Upper lobe of left lung (tissue), 6 donors: ENCODE measurements around the gene CCDC107. TPM values are rescaled to one million over a fixed set of nuclear protein-coding genes. Genes with fewer than 3 reads are reported as not detected.

ENCODE experiments used
- ATAC-seq, 2 donors: fragments of 200-7000 bp; cut with Tn5 transposase; one replicate each; pipeline ENCODE4 v1.9.1; 2022; ENCODE audit warnings: mild to moderate bottlenecking in 2 of 2, moderate library complexity in 2 of 2; ENCODE audit not compliant: low FRiP score in 2 of 2
- DNase-seq, 2 donors: peaks; one replicate each; pipeline ENCODE4 v3.0.0-alpha.2; 2019 to 2020
- H3K27ac ChIP-seq, 4 donors: fragments of 200-600 bp; sonication (generic); one replicate each; pipeline ENCODE4 v1.5.1; 2016 to 2019
- H3K27me3 ChIP-seq, 4 donors: fragments of 200-600 bp; sonication (generic); one replicate each; pipeline ENCODE4 v1.5.1; 2017 to 2019
- H3K36me3 ChIP-seq, 4 donors: fragments of 200-600 bp; sonication (generic); one replicate each; pipeline ENCODE4 v1.5.1; 2016 to 2019
- H3K4me1 ChIP-seq, 4 donors: fragments of 200-600 bp; sonication (generic); one replicate each; pipeline ENCODE4 v1.5.1; 2018 to 2019
- H3K4me3 ChIP-seq, 4 donors: fragments of 200-600 bp; sonication (generic); one replicate each; pipeline ENCODE4 v1.5.1; 2017 to 2019; ENCODE audit warnings: mild to moderate bottlenecking in 2 of 4, moderate library complexity in 1 of 4
- H3K9me3 ChIP-seq, 4 donors: fragments of 200-600 bp; sonication (generic); one replicate each; pipeline ENCODE4 v1.5.1; 2018 to 2019
- EP300 ChIP-seq, 4 donors: sonication (generic); formaldehyde crosslinking; IDR thresholded peaks; one replicate each; pipeline ENCODE4 v1.5.1; 2017; ENCODE audit warnings: antibody characterized with exemption in 4 of 4, control low read depth in 2 of 4
- POLR2A ChIP-seq, 4 donors: fragments of 450-650 bp; IDR thresholded peaks; one replicate each; pipeline ENCODE4 v1.5.1; 2016 to 2017; ENCODE audit warnings: antibody characterized with exemption in 4 of 4, mild to moderate bottlenecking in 2 of 4
- POLR2AphosphoS5 ChIP-seq, 2 donors: sonication (generic); formaldehyde crosslinking; IDR thresholded peaks; one replicate each; pipeline ENCODE4 v1.5.1; 2017; ENCODE audit warnings: antibody characterized with exemption in 2 of 2
- WGBS, 2 donors: methylation state at CpG; one replicate each; pipeline ENCODE4 v1.1.5; 2017 to 2018; 5-methylcytosine and 5-hydroxymethylcytosine counted together
- total RNA-seq, 6 donors: library from RNA; depleted of rRNA in 4 of 6; stranded (reverse); fragments of >200 nt in 4 of 6; gene quantifications; one replicate each; pipeline versions ENCODE4 v1.1.0 to v1.2.1, GENCODE V29; 2016 to 2021
- TF ChIP-seq, protein P1 (sequence below), 6 experiments: fragments of 450-650 bp in 4 of 6; fragments of 200-600 bp in 2 of 6; sonication (generic) in 2 of 6; IDR thresholded peaks; one replicate each; pipeline ENCODE4 v1.5.1; 2016 to 2019; ENCODE audit warnings: antibody characterized with exemption in 6 of 6
- donor health status: DM: no; HTN: no; CAD: no; lungs with moderate emphysema.
- donor health status: DM: no; HTN: yes; CAD: no; lungs with severe emphysema.

Gene CCDC107
- total RNA-seq, 6 donors from 2014 or later = 17.8 to 49.4 (median 35.1) TPM

DNA sequence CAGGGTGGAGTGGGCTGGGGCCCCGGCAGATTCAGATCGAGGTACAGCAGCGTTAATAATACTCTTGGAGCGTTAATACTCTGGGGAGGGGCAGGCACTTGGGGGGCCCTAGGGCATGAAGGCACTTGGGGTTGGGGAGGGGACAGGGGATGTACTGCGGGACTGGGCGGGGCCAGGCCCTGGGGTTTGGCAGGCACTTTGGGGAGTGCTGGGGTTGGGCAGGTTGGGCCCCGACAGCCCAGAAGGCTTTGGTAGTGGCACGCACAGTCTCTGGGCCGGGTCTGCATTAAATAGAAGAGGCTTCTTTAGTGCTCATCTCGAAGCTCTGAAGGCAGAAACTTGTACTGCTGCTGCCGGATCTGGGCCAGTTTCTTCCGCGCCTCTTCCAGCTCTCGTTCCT lies 39.4 kb downstream of the CCDC107 start:
- no peaks in the 10 kb centered on the region for H3K9me3 ChIP-seq
- no peak overlapping the region for H3K4me3 ChIP-seq
- H3K27me3 ChIP-seq = no peaks in the 10 kb centered on the region
- ATAC-seq (peak; percentile 19 to 27), DNase-seq (peak in 1 of 2 donors; percentile 60)
- peaks cover 8 to 33% (median 20%) of the 10 kb centered on the region in 4 donors for H3K4me1 ChIP-seq
- 79 to 85% methylated on average over 14 of the region's 14 CpGs for WGBS, 2 donors
- H3K27ac ChIP-seq = peak overlapping the region; percentile 66 to 83 (median 79)
- TF ChIP-seq POLR2A (IDR thresholded peaks at IDR 0.05) (no peak), EP300 (IDR thresholded peaks at IDR 0.05) (no peak), POLR2AphosphoS5 (IDR thresholded peaks at IDR 0.05) (no peak)
- TF ChIP-seq, protein P1, sequence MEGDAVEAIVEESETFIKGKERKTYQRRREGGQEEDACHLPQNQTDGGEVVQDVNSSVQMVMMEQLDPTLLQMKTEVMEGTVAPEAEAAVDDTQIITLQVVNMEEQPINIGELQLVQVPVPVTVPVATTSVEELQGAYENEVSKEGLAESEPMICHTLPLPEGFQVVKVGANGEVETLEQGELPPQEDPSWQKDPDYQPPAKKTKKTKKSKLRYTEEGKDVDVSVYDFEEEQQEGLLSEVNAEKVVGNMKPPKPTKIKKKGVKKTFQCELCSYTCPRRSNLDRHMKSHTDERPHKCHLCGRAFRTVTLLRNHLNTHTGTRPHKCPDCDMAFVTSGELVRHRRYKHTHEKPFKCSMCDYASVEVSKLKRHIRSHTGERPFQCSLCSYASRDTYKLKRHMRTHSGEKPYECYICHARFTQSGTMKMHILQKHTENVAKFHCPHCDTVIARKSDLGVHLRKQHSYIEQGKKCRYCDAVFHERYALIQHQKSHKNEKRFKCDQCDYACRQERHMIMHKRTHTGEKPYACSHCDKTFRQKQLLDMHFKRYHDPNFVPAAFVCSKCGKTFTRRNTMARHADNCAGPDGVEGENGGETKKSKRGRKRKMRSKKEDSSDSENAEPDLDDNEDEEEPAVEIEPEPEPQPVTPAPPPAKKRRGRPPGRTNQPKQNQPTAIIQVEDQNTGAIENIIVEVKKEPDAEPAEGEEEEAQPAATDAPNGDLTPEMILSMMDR (IDR thresholded peaks at IDR 0.05) = no peak
- H3K36me3 ChIP-seq = peaks cover 47 to 70% (median 64%) of the 10 kb centered on the region in 4 donors

DNA sequence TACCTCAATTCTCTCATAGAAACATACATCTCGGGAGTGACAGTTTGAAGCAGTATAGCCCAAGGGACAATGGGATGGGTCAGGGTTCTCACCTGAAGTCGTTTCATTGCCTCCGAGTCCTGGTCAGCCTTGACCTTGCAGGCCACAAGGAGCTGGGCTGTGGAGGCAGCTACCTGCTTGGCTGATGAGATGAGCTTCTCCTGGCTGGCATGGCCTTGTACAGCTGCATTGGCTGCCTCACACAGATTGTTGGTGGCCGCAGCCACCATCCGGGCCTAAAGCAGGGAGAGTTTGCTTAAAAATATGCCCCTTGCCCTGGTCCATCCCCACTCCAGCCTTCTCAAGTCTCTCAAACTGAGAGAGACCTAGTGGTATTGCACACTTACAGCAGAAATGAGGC lies 40.1 kb downstream of the CCDC107 start:
- Histone ChIP-seq H3K27ac (peak overlapping the region; percentile 66 to 83 (median 79)), H3K36me3 (peaks cover 54 to 77% (median 71%) of the 10 kb centered on the region in 4 donors), H3K4me3 (no peak overlapping the region), H3K27me3 (no peaks in the 10 kb centered on the region), H3K4me1 (peaks cover 8 to 33% (median 20%) of the 10 kb centered on the region in 4 donors), H3K9me3 (no peaks in the 10 kb centered on the region)
- no peak for TF ChIP-seq POLR2AphosphoS5 (IDR thresholded peaks at IDR 0.05)
- no peak for TF ChIP-seq POLR2A (IDR thresholded peaks at IDR 0.05)
- TF ChIP-seq EP300 (IDR thresholded peaks at IDR 0.05) = no peak
- TF ChIP-seq, protein P1 (IDR thresholded peaks at IDR 0.05) = no peak
- no peak for DNase-seq
- ATAC-seq = no peak
- WGBS, 2 donors = 90 to 97% methylated on average over 2 to 5 of the region's 5 CpGs

DNA sequence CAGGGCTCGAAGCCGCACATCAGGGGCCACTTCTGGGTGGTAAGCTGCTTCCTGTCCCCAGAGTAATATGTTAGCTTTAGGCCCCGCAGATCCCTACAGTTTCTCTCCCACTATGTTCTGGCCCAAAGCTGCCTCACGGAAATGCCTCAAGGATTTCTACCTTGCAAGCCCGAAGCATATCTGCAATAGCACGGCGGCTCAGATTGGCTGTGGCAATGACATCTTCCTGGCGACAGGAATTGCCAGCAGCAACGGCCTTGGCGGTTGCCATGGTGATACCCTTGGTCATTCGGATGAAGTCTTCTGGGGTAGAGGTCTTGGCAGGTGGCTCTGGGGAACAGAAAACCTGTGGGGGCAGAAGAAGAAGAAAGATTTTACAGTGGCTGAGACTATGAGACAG lies 41.9 kb downstream of the CCDC107 start:
- Histone ChIP-seq H3K4me3 (no peak overlapping the region), H3K9me3 (no peaks in the 10 kb centered on the region), H3K36me3 (peaks cover 72 to 95% (median 89%) of the 10 kb centered on the region in 4 donors), H3K27me3 (no peaks in the 10 kb centered on the region), H3K4me1 (peaks cover 8 to 27% (median 20%) of the 10 kb centered on the region in 4 donors), H3K27ac (no peak overlapping the region)
- ATAC-seq = no peak
- DNase-seq = no peak
- TF ChIP-seq, protein P1 (IDR thresholded peaks at IDR 0.05) = no peak
- TF ChIP-seq POLR2AphosphoS5 (IDR thresholded peaks at IDR 0.05) (no peak), EP300 (IDR thresholded peaks at IDR 0.05) (no peak), POLR2A (IDR thresholded peaks at IDR 0.05) (no peak)
- 87 to 90% methylated on average over 11 of the region's 11 CpGs for WGBS, 2 donors

DNA sequence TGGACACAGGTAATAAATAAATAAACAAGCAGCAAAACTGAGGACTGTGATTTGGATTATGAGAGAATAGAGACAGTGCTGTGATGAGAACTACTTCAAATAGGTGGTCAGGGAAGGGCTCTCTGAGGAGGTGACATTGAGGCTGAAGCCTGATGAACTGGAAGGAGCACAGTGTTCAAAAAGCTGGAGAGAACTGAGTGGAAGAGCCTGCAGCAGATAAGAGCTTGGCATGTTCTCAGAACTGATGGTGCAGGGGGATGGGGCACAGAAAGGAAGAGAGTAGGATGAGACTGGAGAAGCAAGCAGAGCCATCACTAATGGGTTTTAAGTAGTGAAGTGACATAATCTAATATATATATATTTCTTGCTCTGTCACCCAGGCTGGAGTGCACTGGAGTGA lies 42.9 kb downstream of the CCDC107 start:
- H3K36me3 ChIP-seq = peaks cover 81 to 100% (median 95%) of the 10 kb centered on the region in 4 donors
- peaks cover 8 to 20% (median 19%) of the 10 kb centered on the region in 4 donors for H3K4me1 ChIP-seq
- DNase-seq (no peak), ATAC-seq (no peak)
- TF ChIP-seq POLR2AphosphoS5 (IDR thresholded peaks at IDR 0.05) = no peak
- TF ChIP-seq, protein P1 (IDR thresholded peaks at IDR 0.05) = no peak
- TF ChIP-seq POLR2A (IDR thresholded peaks at IDR 0.05) = no peak
- TF ChIP-seq EP300 (IDR thresholded peaks at IDR 0.05) = no peak
- no peaks in the 10 kb centered on the region for H3K9me3 ChIP-seq
- H3K27ac ChIP-seq = no peak overlapping the region
- H3K4me3 ChIP-seq = no peak overlapping the region
- no peaks in the 10 kb centered on the region for H3K27me3 ChIP-seq

DNA sequence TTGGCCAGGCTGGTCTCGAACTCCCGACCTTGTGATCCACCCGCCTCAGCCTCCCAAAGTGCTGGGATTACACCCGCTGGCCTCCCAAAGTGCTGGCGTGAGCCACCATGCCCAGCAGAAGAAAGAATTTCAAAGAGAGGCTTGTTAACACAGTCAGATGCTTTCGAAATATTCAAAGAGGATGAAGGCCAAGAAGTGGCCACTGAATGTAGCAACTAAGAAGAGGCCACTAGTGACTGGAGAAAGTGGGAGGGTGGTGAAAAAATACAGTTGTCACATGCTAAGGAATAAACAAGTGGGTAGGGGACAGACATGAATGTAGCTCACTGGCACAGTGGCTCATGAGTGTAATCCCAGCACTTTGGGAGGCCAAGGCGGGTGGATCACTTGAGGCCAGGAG lies 44.6 kb downstream of the CCDC107 start:
- DNase-seq = no peak
- Histone ChIP-seq H3K27ac (no peak overlapping the region), H3K36me3 (peaks cover 94 to 100% (median 100%) of the 10 kb centered on the region in 4 donors)

More for the DNA sequence above, 44.6 kb downstream of the CCDC107 start:
- Histone ChIP-seq H3K4me3 (no peak overlapping the region), H3K4me1 (peaks cover under 1 to 2% (median 1%) of the 10 kb centered on the region in 4 donors), H3K27me3 (no peaks in the 10 kb centered on the region), H3K9me3 (no peaks in the 10 kb centered on the region)
- WGBS, 2 donors = 97% methylated on average over 6 to 7 of the region's 7 CpGs
- no peak for ATAC-seq
- TF ChIP-seq POLR2A (IDR thresholded peaks at IDR 0.05) (no peak), POLR2AphosphoS5 (IDR thresholded peaks at IDR 0.05) (no peak), EP300 (IDR thresholded peaks at IDR 0.05) (no peak)
- TF ChIP-seq, protein P1 (IDR thresholded peaks at IDR 0.05) = no peak
